CD4-positive, alpha-beta T cell treated with Interferon alpha-2 for 1 hour (primary cell): ENCODE data around the gene C1orf232.

Source experiments
- DNase-seq, 2 donors: peaks; one replicate each; pipeline ENCODE4 v3.0.0-alpha.2; 2020 to 2022

C1orf232 gene

GRCh38 chr1:26122988-26123973 lies 45.5 kb downstream of the C1orf232 start:
- peak in 1 of 2 donors; percentile 41 for DNase-seq

- DNase-seq: no peak
These were observed 46.6 kb downstream of the C1orf232 start for GRCh38 chr1:26121854-26122773.

GRCh38 chr1:26119892-26120608 lies 48.7 kb downstream of the C1orf232 start:
- DNase-seq: no peak

- DNase-seq: no peak
These were observed 54.4 kb downstream of the C1orf232 start for GRCh38 chr1:26114165-26114927.
